Spleen (tissue), 7 donors: Measurements from ENCODE around the gene HOXB6.

Experiments
- POLR2AphosphoS5 ChIP-seq, 3 donors: sonication (generic); formaldehyde crosslinking; IDR thresholded peaks; one replicate each; pipeline ENCODE4 v1.5.1; 2017; ENCODE audit warnings: antibody characterized with exemption in 3 of 3
- TF ChIP-seq, protein P1 (sequence below), 11 experiments: fragments of 200-600 bp in 7 of 11; fragments of 450-650 bp in 4 of 11; sonication (generic) in 4 of 11; IDR thresholded peaks in 8 of 11; conservative IDR thresholded peaks in 3 of 11; 1 replicate in 7 of 11; 2 replicates in 4 of 11; pipeline versions ENCODE4 v1.4.0 to v1.8.0; 2016 to 2021; ENCODE audit warnings: antibody characterized with exemption in 11 of 11, inconsistent platforms in 4 of 11, mild to moderate bottlenecking in 1 of 11
- donor health status: DM: no; HTN: no; CAD: no; lungs with moderate emphysema.
- donor health status: DM: no; HTN: no; CAD: no.
- donor health status: DM: no; HTN: no; CAD: no.

DNA sequence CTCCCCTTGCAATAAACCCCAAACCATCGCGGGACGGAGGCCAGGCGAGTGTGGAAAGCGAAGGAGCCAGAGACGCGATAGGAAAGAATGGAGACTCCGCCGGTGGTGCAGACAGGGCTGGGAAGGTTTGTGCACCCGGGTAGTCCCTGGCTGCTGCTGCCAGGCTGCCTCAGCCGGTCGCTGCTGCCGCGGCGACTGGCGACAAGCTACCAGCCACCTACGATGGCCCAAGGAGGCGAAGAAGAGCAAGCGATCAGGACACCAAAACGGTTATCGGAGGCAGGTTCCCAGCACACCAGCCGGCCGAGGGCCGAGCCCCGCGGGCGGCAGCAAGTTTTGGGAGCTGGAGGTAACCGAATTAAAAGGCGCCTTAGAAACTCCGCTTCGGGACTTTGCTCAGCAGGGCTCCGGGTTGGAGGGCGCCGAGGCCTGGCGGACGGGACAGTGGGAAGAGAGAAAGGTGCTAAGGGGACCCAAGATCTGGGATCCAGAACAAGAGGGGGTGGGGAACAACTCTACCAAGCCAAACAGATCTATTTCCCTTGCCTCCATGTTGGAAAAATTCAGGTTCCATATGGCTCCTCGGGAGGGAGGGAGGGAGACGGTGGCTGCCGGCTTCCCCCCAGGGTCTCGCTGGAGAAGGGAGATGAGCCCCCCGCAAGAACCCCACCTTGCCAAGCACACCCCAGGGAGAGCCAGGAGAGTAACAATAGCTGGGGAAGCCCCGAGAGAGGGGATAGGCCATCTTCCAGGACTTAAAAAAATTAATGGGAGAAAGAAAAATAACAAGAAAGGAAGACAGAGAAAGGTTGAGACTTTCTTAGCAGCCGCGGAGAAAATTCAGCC is 50.2 kb downstream of the HOXB6 start:
- TF ChIP-seq, protein P1, sequence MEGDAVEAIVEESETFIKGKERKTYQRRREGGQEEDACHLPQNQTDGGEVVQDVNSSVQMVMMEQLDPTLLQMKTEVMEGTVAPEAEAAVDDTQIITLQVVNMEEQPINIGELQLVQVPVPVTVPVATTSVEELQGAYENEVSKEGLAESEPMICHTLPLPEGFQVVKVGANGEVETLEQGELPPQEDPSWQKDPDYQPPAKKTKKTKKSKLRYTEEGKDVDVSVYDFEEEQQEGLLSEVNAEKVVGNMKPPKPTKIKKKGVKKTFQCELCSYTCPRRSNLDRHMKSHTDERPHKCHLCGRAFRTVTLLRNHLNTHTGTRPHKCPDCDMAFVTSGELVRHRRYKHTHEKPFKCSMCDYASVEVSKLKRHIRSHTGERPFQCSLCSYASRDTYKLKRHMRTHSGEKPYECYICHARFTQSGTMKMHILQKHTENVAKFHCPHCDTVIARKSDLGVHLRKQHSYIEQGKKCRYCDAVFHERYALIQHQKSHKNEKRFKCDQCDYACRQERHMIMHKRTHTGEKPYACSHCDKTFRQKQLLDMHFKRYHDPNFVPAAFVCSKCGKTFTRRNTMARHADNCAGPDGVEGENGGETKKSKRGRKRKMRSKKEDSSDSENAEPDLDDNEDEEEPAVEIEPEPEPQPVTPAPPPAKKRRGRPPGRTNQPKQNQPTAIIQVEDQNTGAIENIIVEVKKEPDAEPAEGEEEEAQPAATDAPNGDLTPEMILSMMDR (IDR thresholded peaks at IDR 0.05 in 8 of 11, conservative IDR thresholded peaks at IDR 0.05 in 3 of 11) = no peak
- TF ChIP-seq POLR2AphosphoS5 (IDR thresholded peaks at IDR 0.05) = no peak
